ENCODE results near the gene SSR3. TPM values are rescaled to one million over a fixed set of nuclear protein-coding genes. Genes with fewer than 3 reads are reported as not detected.
"Not testable (repeated sequence)": the region's sequence is repeated elsewhere in the genome, so short reads cannot be mapped to it uniquely, and the experiment has no call there.

The SSR3 gene
- total RNA-seq, 1 donor from 2014 or later, result 178 TPM

- no peak for DNase-seq
- Histone ChIP-seq H3K36me3 (no peaks in the 10 kb centered on the region), H3K27me3 (no peaks in the 10 kb centered on the region), H3K4me3 (no peak overlapping the region), H3K27ac (no peak overlapping the region), H3K9me3 (no peaks in the 10 kb centered on the region), H3K4me1 (no peaks in the 10 kb centered on the region)
- intact Hi-C loops (cut with DNase I), result no loop called here
- TF ChIP-seq CTCF (IDR thresholded peaks at IDR 0.05), result no peak
- ATAC-seq, result no peak
Observed at GRCh38 chr3:156563900-156564682, 9.2 kb upstream of the SSR3 start.

GRCh38 chr3:156562486-156562885 is 7.6 kb upstream of the SSR3 start:
- H3K4me1 ChIP-seq; ATAC-seq; H3K4me3 ChIP-seq; DNase-seq; H3K27ac ChIP-seq; H3K27me3 ChIP-seq; H3K9me3 ChIP-seq; intact Hi-C loops (cut with DNase I); H3K36me3 ChIP-seq: not testable (repeated sequence)

- intact Hi-C loops (cut with DNase I), result no loop called here
- no peak for TF ChIP-seq CTCF (IDR thresholded peaks at IDR 0.05)
Observed at GRCh38 chr3:156561533-156561932, 6.6 kb upstream of the SSR3 start.

GRCh38 chr3:156559321-156559720 is 4.4 kb upstream of the SSR3 start:
- H3K9me3 ChIP-seq, result no peaks in the 10 kb centered on the region
- no peaks in the 10 kb centered on the region for H3K36me3 ChIP-seq
- ATAC-seq, result no peak
- intact Hi-C loops (cut with DNase I), result loop anchor here (10.0 kb wide), 1 partner anchor 525 kb away; no protein-coding TSS in a partner anchor
- no peaks in the 10 kb centered on the region for H3K27me3 ChIP-seq
- H3K4me3 ChIP-seq, result no peak overlapping the region
- H3K4me1 ChIP-seq, result peaks cover 6% of the 10 kb centered on the region
- DNase-seq, result no peak
- no peak for TF ChIP-seq CTCF (IDR thresholded peaks at IDR 0.05)
- no peak overlapping the region for H3K27ac ChIP-seq

More at GRCh38 chr3:156561533-156561932, 6.6 kb upstream of the SSR3 start:
- H3K4me1 ChIP-seq, result no peaks in the 10 kb centered on the region
- H3K4me3 ChIP-seq, result no peak overlapping the region
- no peak for DNase-seq
- H3K27ac ChIP-seq, result no peak overlapping the region
- no peaks in the 10 kb centered on the region for H3K36me3 ChIP-seq
- no peaks in the 10 kb centered on the region for H3K27me3 ChIP-seq
- no peaks in the 10 kb centered on the region for H3K9me3 ChIP-seq
- ATAC-seq, result no peak

GRCh38 chr3:156558389-156558788 is 3.5 kb upstream of the SSR3 start:
- no peaks in the 10 kb centered on the region for H3K27me3 ChIP-seq
- peaks cover under 1% of the 10 kb centered on the region for H3K36me3 ChIP-seq
- no peak for TF ChIP-seq CTCF (IDR thresholded peaks at IDR 0.05)
- no peaks in the 10 kb centered on the region for H3K9me3 ChIP-seq
- no peak overlapping the region for H3K4me3 ChIP-seq
- ATAC-seq (no peak), DNase-seq (no peak)
- intact Hi-C loops (cut with DNase I), result loop anchor here (10.0 kb wide), 1 partner anchor 526 kb away; no protein-coding TSS in a partner anchor
- H3K4me1 ChIP-seq, result peaks cover 11% of the 10 kb centered on the region
- no peak overlapping the region for H3K27ac ChIP-seq

- DNase-seq, result no peak
- ATAC-seq, result no peak
Observed at GRCh38 chr3:156554515-156554841, 439 bp downstream of the SSR3 start.

More at GRCh38 chr3:156554515-156554841, 439 bp downstream of the SSR3 start:
- intact Hi-C loops (cut with DNase I), result loop anchor here (10.0 kb wide), 1 partner anchor 530 kb away; no protein-coding TSS in a partner anchor
- TF ChIP-seq CTCF (IDR thresholded peaks at IDR 0.05), result no peak
- Histone ChIP-seq H3K9me3 (no peaks in the 10 kb centered on the region), H3K27me3 (no peaks in the 10 kb centered on the region), H3K4me1 (peaks cover 32% of the 10 kb centered on the region), H3K27ac (peak overlapping the region; percentile 93), H3K4me3 (peak overlapping the region; percentile 91), H3K36me3 (peaks cover 38% of the 10 kb centered on the region)

Measured in upper lobe of right lung (tissue), 1 donor.